H1 (cell line): ENCODE results near the gene HNRNPH2. TPM values are rescaled to one million over a fixed set of nuclear protein-coding genes. Genes with fewer than 3 reads are reported as not detected.

Source experiments
- CTCF ChIA-PET: fragments of 300-600 bp; sonication (Branson Sonifier 250); formaldehyde crosslinking; loops from one replicate; lab custom pipeline; 2021; ENCODE audit not compliant: partially characterized antibody; lab: Charles Lee
- POLR2A ChIA-PET: fragments of 300-600 bp; sonication (Branson Sonifier 250); formaldehyde crosslinking; loops from one replicate; lab custom pipeline; 2021; ENCODE audit warnings: inconsistent platforms; ENCODE audit not compliant: partially characterized antibody; lab: Charles Lee
- DNase-seq, 2 experiments: peaks; one replicate each; pipeline versions ENCODE4 v3.0.0 to v3.0.0-alpha.2; 2010 to 2022; ENCODE audit warnings: low spot score in 2 of 2, low read depth in 1 of 2, mixed read lengths in 1 of 2
- FAIRE-seq: peaks from 2 replicates; lab custom pipeline; 2011; peaks lifted over from hg19 to GRCh38; lab: Jason Lieb, UNC
- H2AFZ ChIP-seq: 2 replicates; pipeline ENCODE4 v1.8.1; 2012; ENCODE audit warnings: low read length, inconsistent platforms
- H2AK5ac ChIP-seq: 2 replicates; pipeline ENCODE4 v1.6.1; 2013; ENCODE audit warnings: low read depth, low read length
- H2BK120ac ChIP-seq: replicated peaks from 2 replicates; pipeline ENCODE3; 2013; ENCODE audit warnings: low read depth, low read length, inconsistent platforms
- H2BK12ac ChIP-seq: 2 replicates; pipeline ENCODE4 v1.6.1; 2013; ENCODE audit warnings: low read depth, low read length
- H2BK15ac ChIP-seq: 2 replicates; pipeline ENCODE4 v1.6.1; 2013; ENCODE audit warnings: low read length
- H2BK20ac ChIP-seq: 2 replicates; pipeline ENCODE4 v1.6.1; 2013; ENCODE audit warnings: low read length
- H2BK5ac ChIP-seq: 2 replicates; pipeline ENCODE4 v1.6.1; 2013; ENCODE audit warnings: low read depth, low read length
- H3K14ac ChIP-seq: 2 replicates; pipeline ENCODE4 v1.6.1; 2013; ENCODE audit warnings: inconsistent platforms; ENCODE audit not compliant: insufficient read length
- H3K18ac ChIP-seq: 2 replicates; pipeline ENCODE4 v1.6.1; 2013; ENCODE audit warnings: low read length; ENCODE audit errors: extremely low read depth
- H3K23ac ChIP-seq: 2 replicates; pipeline ENCODE4 v1.6.1; 2013; ENCODE audit warnings: inconsistent platforms; ENCODE audit not compliant: insufficient read length
- H3K23me2 ChIP-seq: 2 replicates; pipeline ENCODE4 v1.6.1; 2013; ENCODE audit warnings: low read depth, low read length
- H3K27ac ChIP-seq: 2 replicates; pipeline ENCODE4 v1.6.1; 2011; ENCODE audit warnings: low read depth, low read length, inconsistent platforms
- H3K27me3 ChIP-seq, 4 experiments: replicated peaks in 1 of 4; 1 replicate in 1 of 4; 2 replicates in 3 of 4; pipeline versions ENCODE4 v1.6.1 to v1.8.1; 2011 to 2013; ENCODE audit warnings: low read length in 3 of 4, mild to moderate bottlenecking in 3 of 4, inconsistent platforms in 2 of 4, mixed read lengths in 2 of 4, moderate library complexity in 1 of 4; ENCODE audit not compliant: control insufficient read depth in 3 of 4, insufficient read depth in 3 of 4; ENCODE audit errors: extremely low read depth in 1 of 4
- H3K36me3 ChIP-seq, 4 experiments: 2 replicates each; pipeline versions ENCODE4 v1.6.1 to v1.8.1; 2011 to 2013; ENCODE audit warnings: mild to moderate bottlenecking in 4 of 4, low read length in 3 of 4, moderate library complexity in 2 of 4, control low read depth in 1 of 4, inconsistent platforms in 1 of 4; ENCODE audit not compliant: insufficient read depth in 4 of 4, control insufficient read depth in 2 of 4
- H3K4ac ChIP-seq: replicated peaks from 2 replicates; pipeline ENCODE3; 2013; ENCODE audit warnings: low read length, low read depth, mixed read lengths, inconsistent platforms; ENCODE audit not compliant: insufficient read length
- H3K4me1 ChIP-seq, 4 experiments: replicated peaks in 1 of 4; 1 replicate in 1 of 4; 2 replicates in 3 of 4; pipeline versions ENCODE4 v1.6.1 to v1.8.1; 2011 to 2013; ENCODE audit warnings: low read length in 3 of 4, inconsistent platforms in 2 of 4, mixed read lengths in 1 of 4; ENCODE audit not compliant: insufficient read depth in 4 of 4, control insufficient read depth in 3 of 4
- H3K4me2 ChIP-seq, 2 experiments: 2 replicates each; pipeline versions ENCODE4 v1.6.1 to v1.8.1; 2011 to 2013; ENCODE audit warnings: low read depth in 2 of 2, low read length in 2 of 2, control low read depth in 1 of 2, inconsistent platforms in 1 of 2, mild to moderate bottlenecking in 1 of 2; ENCODE audit not compliant: insufficient read depth in 1 of 2
- H3K4me3 ChIP-seq, 4 experiments: fragments of 200-600, 300-600 bp in 1 of 4; sonication (generic), shearing (Covaris generic), sonication (Bioruptor Twin) in 1 of 4; 2 replicates each; pipeline versions ENCODE4 v1.5.1 to v1.8.1; 2011 to 2016; ENCODE audit warnings: low read length in 4 of 4, low read depth in 3 of 4, control low read depth in 2 of 4, inconsistent platforms in 2 of 4, mild to moderate bottlenecking in 2 of 4, mixed read lengths in 1 of 4, moderate library complexity in 1 of 4; ENCODE audit not compliant: insufficient read depth in 2 of 4; ENCODE audit errors: extremely low read depth in 1 of 4
- H3K56ac ChIP-seq: replicated peaks from 2 replicates; pipeline ENCODE3; 2013; ENCODE audit warnings: low read depth, mild to moderate bottlenecking, mixed read lengths, low read length, inconsistent platforms; ENCODE audit not compliant: insufficient read length
- H3K79me1 ChIP-seq: 2 replicates; pipeline ENCODE4 v1.6.1; 2013; ENCODE audit warnings: low read depth, low read length, control low read depth
- H3K79me2 ChIP-seq, 2 experiments: 2 replicates each; pipeline versions ENCODE4 v1.6.1 to v1.8.1; 2012 to 2013; ENCODE audit warnings: low read length in 2 of 2, mild to moderate bottlenecking in 2 of 2, inconsistent platforms in 1 of 2; ENCODE audit not compliant: insufficient read depth in 2 of 2, control insufficient read depth in 1 of 2
- H3K9ac ChIP-seq, 4 experiments: replicated peaks in 1 of 4; 1 replicate in 1 of 4; 2 replicates in 3 of 4; pipeline versions ENCODE4 v1.6.1 to v1.8.1; 2011 to 2013; ENCODE audit warnings: low read depth in 3 of 4, low read length in 3 of 4, control low read depth in 2 of 4, mild to moderate bottlenecking in 2 of 4, moderate library complexity in 2 of 4, inconsistent platforms in 1 of 4; ENCODE audit errors: extremely low read depth in 1 of 4
- H3K9me3 ChIP-seq, 2 experiments: 2 replicates each; pipeline versions ENCODE4 v1.6.1 to v1.8.1; 2012 to 2013; ENCODE audit warnings: mild to moderate bottlenecking in 2 of 2, moderate library complexity in 2 of 2, control low read depth in 1 of 2, inconsistent platforms in 1 of 2, low read depth in 1 of 2, low read length in 1 of 2, mixed read lengths in 1 of 2; ENCODE audit not compliant: insufficient read depth in 2 of 2
- H4K20me1 ChIP-seq, 2 experiments: replicated peaks in 1 of 2; 2 replicates each; pipeline versions ENCODE3 to v1.8.1; 2011 to 2013; ENCODE audit warnings: inconsistent platforms in 2 of 2, low read length in 2 of 2, mild to moderate bottlenecking in 1 of 2; ENCODE audit not compliant: insufficient read depth in 2 of 2, control insufficient read depth in 1 of 2
- H4K5ac ChIP-seq: 2 replicates; pipeline ENCODE4 v1.6.1; 2013; ENCODE audit warnings: low read length, low read depth, mixed read lengths, inconsistent platforms; ENCODE audit not compliant: insufficient read length
- H4K8ac ChIP-seq: 2 replicates; pipeline ENCODE4 v1.8.0; 2013; ENCODE audit warnings: mild to moderate bottlenecking, moderate library complexity, low read length, inconsistent platforms; ENCODE audit not compliant: insufficient read depth; ENCODE audit errors: extremely low read depth
- H4K91ac ChIP-seq: replicated peaks from 2 replicates; pipeline ENCODE3; 2013; ENCODE audit warnings: low read length, mixed read lengths, inconsistent platforms; ENCODE audit not compliant: insufficient read length
- EP300 ChIP-seq, 2 experiments: IDR thresholded peaks; 1 replicate in 1 of 2; 2 replicates in 1 of 2; pipeline ENCODE4 v1.6.1; 2011 to 2012; ENCODE audit warnings: low read depth in 2 of 2, low read length in 2 of 2, mild to moderate bottlenecking in 2 of 2, borderline replicate concordance in 1 of 2, inconsistent platforms in 1 of 2, moderate library complexity in 1 of 2
- EZH2 ChIP-seq: fragments of 200-600 bp; sonication (generic); IDR thresholded peaks from 2 replicates; pipeline ENCODE4 v1.7.1; 2012; ENCODE audit warnings: low read depth, mild to moderate bottlenecking, moderate library complexity, low read length, inconsistent platforms; ENCODE audit not compliant: severe bottlenecking
- HDAC6 ChIP-seq: IDR thresholded peaks from one replicate; pipeline ENCODE4 v1.7.1; 2012; ENCODE audit warnings: low read depth, mild to moderate bottlenecking, inconsistent platforms, low read length, moderate library complexity
- KDM5A ChIP-seq: fragments of 200-600 bp; IDR thresholded peaks from 2 replicates; pipeline ENCODE4 v1.7.1; 2012; ENCODE audit warnings: mild to moderate bottlenecking, low read length, inconsistent platforms, mixed read lengths
- MAFK ChIP-seq: IDR thresholded peaks from 2 replicates; pipeline ENCODE4 v1.6.1; 2012; ENCODE audit warnings: low read depth, mild to moderate bottlenecking, improper control_type of control experiment, low read length
- RAD21 ChIP-seq, 2 experiments: IDR thresholded peaks in 1 of 2; conservative IDR thresholded peaks in 1 of 2; 2 replicates each; pipeline ENCODE4 v1.6.1; 2011; ENCODE audit warnings: low read depth in 2 of 2, low read length in 2 of 2, improper control_type of control experiment in 1 of 2, inconsistent platforms in 1 of 2, mild to moderate bottlenecking in 1 of 2, moderate library complexity in 1 of 2
- TEAD4 ChIP-seq: IDR thresholded peaks from 2 replicates; pipeline ENCODE4 v1.6.1; 2012; ENCODE audit warnings: low read depth, low read length, inconsistent platforms, mixed read lengths
- WGBS, 2 experiments: shearing (Covaris generic) in 1 of 2; methylation state at CpG; one replicate each; pipeline versions ENCODE4 v1.1.6 to v1.1.7; 2013 to 2015; ENCODE audit warnings: low lambda C conversion rate in 2 of 2, mixed read lengths in 2 of 2, inconsistent platforms in 1 of 2, low coverage in 1 of 2, missing lambda C conversion rate in 1 of 2; ENCODE audit not compliant: insufficient replicate concordance in 2 of 2, insufficient coverage in 1 of 2, insufficient read length in 1 of 2; ENCODE audit errors: extremely low coverage in 1 of 2, missing lambda C conversion rate in 1 of 2; 5-methylcytosine and 5-hydroxymethylcytosine counted together
- polyA plus RNA-seq, 7 experiments: library from polyadenylated mRNA; depleted of rRNA in 3 of 7; stranded (reverse) in 5 of 7; unstranded in 2 of 7; fragments of >200 nt in 5 of 7; fragments of 200-250 nt in 2 of 7; gene quantifications; 1 replicate in 5 of 7; 2 replicates in 1 of 7; 4 replicates in 1 of 7; pipeline versions ENCODE4 v1.2.1 to v1.2.3, GENCODE V29; 2011 to 2013; ENCODE audit warnings: missing spikeins in 2 of 7, mixed read lengths in 2 of 7
- total RNA-seq: library from RNA; stranded (reverse); fragmentation: NEBNext Ultra II Directional; extraction: Animal tissue kit (Norgen Biotek cat#: 25700); gene quantifications from 2 replicates; pipeline ENCODE4 v1.2.1, GENCODE V29; 2021

The HNRNPH2 gene
- total and polyA plus RNA-seq, 2 of the 8 experiments (the other 6 are each of a cell fraction or from before 2014, with no cell fraction given) = 27.7 to 66.7 TPM

DNA sequence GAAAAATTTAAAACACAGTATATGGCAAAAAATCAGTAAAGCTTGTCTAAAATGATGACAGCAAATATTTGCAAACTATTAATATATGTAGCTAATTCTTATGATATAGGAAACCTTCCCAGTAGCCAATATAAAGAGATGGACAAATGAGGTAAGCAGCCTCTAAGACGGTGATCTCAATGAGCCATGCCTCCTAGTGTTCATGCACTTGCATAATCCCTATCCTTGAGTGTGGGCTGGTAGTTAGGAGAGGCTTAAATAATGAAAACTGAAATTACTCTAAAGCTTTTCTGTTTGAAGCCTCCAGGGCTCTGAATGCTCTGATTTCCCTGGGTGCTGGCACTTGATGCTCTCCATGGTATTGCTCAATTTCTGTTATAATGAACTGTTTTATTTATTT, 52.6 kb downstream of the HNRNPH2 start:
- Histone ChIP-seq H2BK120ac (no peak overlapping the region), H4K20me1 (no peaks in the 10 kb centered on the region), H3K4me2 (no peak overlapping the region), H2AK5ac (no peak overlapping the region), H4K91ac (no peak overlapping the region), H3K56ac (no peak overlapping the region), H3K4ac (no peak overlapping the region), H3K79me1 (no peaks in the 10 kb centered on the region), H3K23me2 (no peaks in the 10 kb centered on the region), H2AFZ (no peak overlapping the region), H4K8ac (no peak overlapping the region), H3K9ac (no peak overlapping the region), H3K27me3 (no peaks in the 10 kb centered on the region), H3K79me2 (no peaks in the 10 kb centered on the region), H4K5ac (no peak overlapping the region), H2BK5ac (no peak overlapping the region), H2BK20ac (no peak overlapping the region), H3K18ac (no peak overlapping the region), H3K4me3 (no peak overlapping the region), H2BK12ac (no peak overlapping the region), H3K4me1 (no peaks in the 10 kb centered on the region), H3K36me3 (no peaks in the 10 kb centered on the region), H3K14ac (no peak overlapping the region), H3K23ac (no peak overlapping the region), H3K27ac (no peak overlapping the region), H2BK15ac (no peak overlapping the region), H3K9me3 (no peaks in the 10 kb centered on the region)
- no peak for TF ChIP-seq KDM5A
- no peak for TF ChIP-seq MAFK
- no peak for TF ChIP-seq TEAD4
- no peak for TF ChIP-seq EP300 (IDR thresholded peaks at IDR 0.05; ENCODE audit: borderline replicate concordance in 1 of 2, low read depth in 2 of 2, low read length in 2 of 2)
- TF ChIP-seq RAD21 (IDR thresholded peaks at IDR 0.05 in 1 of 2, conservative IDR thresholded peaks at IDR 0.05 in 1 of 2; ENCODE audit: low read depth in 2 of 2, low read length in 2 of 2) = no peak
- TF ChIP-seq HDAC6 = no peak
- TF ChIP-seq EZH2 = no peak
- WGBS, 2 experiments = 71% methylated on average over 1 of the region's 1 CpG; no CpG with 5 or more reads in 1 of the 2 experiments
- POLR2A ChIA-PET = interaction anchor here (1.0 to 1.3 kb wide), 2 partner anchors 25 to 70 kb away, joined by 3 read pairs; partner anchors contain the start of gene RPL36A
- FAIRE-seq = no peak
- DNase-seq = no peak
- CTCF ChIA-PET = interaction anchor here (0.7 to 1.3 kb wide), 6 partner anchors 11 to 132 kb away, joined by 3 read pairs; no protein-coding TSS in a partner anchor
